ENCODE results near the gene SMCO2. TPM values are rescaled to one million over a fixed set of nuclear protein-coding genes. Genes with fewer than 3 reads are reported as not detected.

SMCO2 gene
- total RNA-seq, 1 donor: not detected

DNA sequence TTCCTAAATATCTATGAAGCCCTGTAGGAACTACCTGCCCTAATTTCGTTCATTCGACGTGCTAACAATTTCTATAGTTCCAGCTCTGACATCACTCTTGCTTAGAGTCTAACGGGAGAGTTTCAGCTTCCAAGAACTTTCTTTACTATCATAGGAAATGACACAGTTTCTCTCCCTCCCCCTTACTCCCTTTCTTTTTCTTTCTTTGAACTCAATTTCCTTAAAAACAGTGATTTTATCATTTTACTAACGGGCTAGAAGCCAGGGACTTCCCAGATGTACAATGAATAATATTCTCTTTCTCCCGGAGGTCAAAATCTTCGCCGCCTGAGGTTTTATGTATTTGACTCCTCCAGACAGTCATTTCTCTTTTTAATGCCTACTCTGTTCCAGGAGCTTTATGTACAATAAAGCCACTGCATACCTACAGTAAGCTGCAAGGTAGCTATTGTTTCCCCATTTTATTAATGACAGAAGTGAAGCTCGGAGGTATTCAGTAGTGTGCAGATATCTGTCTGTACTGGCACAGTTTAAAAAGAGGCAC lies 15.7 kb downstream of the SMCO2 start:
- no peak for TF ChIP-seq CTCF (IDR thresholded peaks at IDR 0.05; ENCODE audit: insufficient read depth, low read length)
- no peak overlapping the region for H3K4me3 ChIP-seq (ENCODE audit: low read depth, low read length)
- DNase-seq (ENCODE audit: low read depth): peak; percentile 93

GRCh38 chr12:27462851-27463250 lies 16.3 kb downstream of the SMCO2 start:
- no peak for TF ChIP-seq CTCF (IDR thresholded peaks at IDR 0.05; ENCODE audit: insufficient read depth, low read length)
- H3K4me3 ChIP-seq (ENCODE audit: low read depth, low read length): no peak overlapping the region
- DNase-seq (ENCODE audit: low read depth): no peak

GRCh38 chr12:27463511-27464219 lies 17.1 kb downstream of the SMCO2 start:
- TF ChIP-seq CTCF (IDR thresholded peaks at IDR 0.05; ENCODE audit: insufficient read depth, low read length): no peak
- DNase-seq (ENCODE audit: low read depth): peak; percentile 37

DNA sequence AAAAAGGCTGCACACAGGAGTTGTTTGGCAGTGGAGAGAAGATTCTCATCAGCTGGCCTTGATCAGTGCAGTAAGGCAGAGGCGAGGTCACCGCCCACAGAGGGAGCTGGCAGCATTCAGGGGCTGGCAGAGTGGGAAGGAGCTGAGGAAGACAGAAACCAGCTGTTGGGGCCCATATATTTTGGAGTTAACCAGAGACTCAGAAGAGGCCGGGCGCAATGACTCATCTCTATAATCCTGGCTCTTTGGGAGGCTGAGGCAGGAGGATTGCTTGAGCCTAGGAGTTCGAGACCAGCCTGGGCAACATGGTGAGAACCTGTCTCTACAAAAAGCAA lies 17.7 kb downstream of the SMCO2 start:
- no peak for TF ChIP-seq CTCF (IDR thresholded peaks at IDR 0.05; ENCODE audit: insufficient read depth, low read length)
- peak; percentile 87 for DNase-seq (ENCODE audit: low read depth)

More at GRCh38 chr12:27463511-27464219, 17.1 kb downstream of the SMCO2 start:
- no peak overlapping the region for H3K4me3 ChIP-seq (ENCODE audit: low read depth, low read length)

GRCh38 chr12:27467641-27468040 lies 21.1 kb downstream of the SMCO2 start:
- DNase-seq (ENCODE audit: low read depth): no peak
- no peak for TF ChIP-seq CTCF (IDR thresholded peaks at IDR 0.05; ENCODE audit: insufficient read depth, low read length)
- H3K4me3 ChIP-seq (ENCODE audit: low read depth, low read length): no peak overlapping the region

More for the DNA sequence above, 17.7 kb downstream of the SMCO2 start:
- no peak overlapping the region for H3K4me3 ChIP-seq (ENCODE audit: low read depth, low read length)

- H3K4me3 ChIP-seq (ENCODE audit: low read depth, low read length): no peak overlapping the region
- DNase-seq (ENCODE audit: low read depth): no peak
- TF ChIP-seq CTCF (IDR thresholded peaks at IDR 0.05; ENCODE audit: insufficient read depth, low read length): no peak
These were observed 21.7 kb downstream of the SMCO2 start for GRCh38 chr12:27468241-27468640.

All from fibroblast of the aortic adventitia (primary cell).